NAMALWA (cell line): ENCODE measurements around the gene IL10.
"Not testable (repeated sequence)": the region's sequence is repeated elsewhere in the genome, so short reads cannot be mapped to it uniquely, and the experiment has no call there.

Experiments used
- DNase-seq: peaks from one replicate; pipeline ENCODE4 v3.0.0-alpha.2; 2015; ENCODE audit warnings: low spot score

The IL10 gene

GRCh38 chr1:206793620-206794019 is 21.3 kb upstream of the IL10 start:
- no peak for DNase-seq

GRCh38 chr1:206792939-206793607 is 20.8 kb upstream of the IL10 start:
- DNase-seq = no peak

- DNase-seq = peak; percentile 51
Observed at GRCh38 chr1:206790502-206791250, 18.4 kb upstream of the IL10 start.

- no peak for DNase-seq
Observed at GRCh38 chr1:206788487-206789050, 16.3 kb upstream of the IL10 start.

GRCh38 chr1:206787891-206788290 is 15.6 kb upstream of the IL10 start:
- no peak for DNase-seq

GRCh38 chr1:206786212-206786886 is 14.1 kb upstream of the IL10 start:
- no peak for DNase-seq

- DNase-seq = no peak
Observed at GRCh38 chr1:206785182-206785765, 13.0 kb upstream of the IL10 start.

- peak; percentile 35 for DNase-seq
Observed at GRCh38 chr1:206784471-206784903, 12.2 kb upstream of the IL10 start.

GRCh38 chr1:206783506-206783905 is 11.2 kb upstream of the IL10 start:
- DNase-seq = no peak

- peak; percentile 83 for DNase-seq
Observed at GRCh38 chr1:206782448-206782847, 10.2 kb upstream of the IL10 start.

- DNase-seq = no peak
Observed at GRCh38 chr1:206779638-206780037, 7.3 kb upstream of the IL10 start.

GRCh38 chr1:206778911-206779310 is 6.6 kb upstream of the IL10 start:
- not testable (repeated sequence) for DNase-seq

- no peak for DNase-seq
Observed at GRCh38 chr1:206778031-206778430, 5.7 kb upstream of the IL10 start.

- DNase-seq = no peak
Observed at GRCh38 chr1:206776229-206776628, 3.9 kb upstream of the IL10 start.

GRCh38 chr1:206774093-206774492 is 1.8 kb upstream of the IL10 start:
- DNase-seq = no peak

GRCh38 chr1:206771338-206771692 is 979 bp downstream of the IL10 start:
- no peak for DNase-seq

- DNase-seq = no peak
Observed at GRCh38 chr1:206770531-206771337, 1.6 kb downstream of the IL10 start, which contains the start of gene IL19. TSS of gene IL19 (plus strand) at chr1:206770773. CDS start at chr1:206836663, 65,890 bp downstream.

- DNase-seq = peak; percentile 34
Observed at GRCh38 chr1:206769304-206769731, 3.0 kb downstream of the IL10 start.

GRCh38 chr1:206768472-206769303 is 3.6 kb downstream of the IL10 start:
- no peak for DNase-seq

- DNase-seq = no peak
Observed at GRCh38 chr1:206766251-206766856, 5.9 kb downstream of the IL10 start.
